H1 (cell line): ENCODE results near the gene IL21R. TPM values are rescaled to one million over a fixed set of nuclear protein-coding genes. Genes with fewer than 3 reads are reported as not detected.

Experiments used
- ASH2L ChIP-seq: fragments of 200-600, 300-600 bp; sonication (generic); IDR thresholded peaks from one replicate; pipeline ENCODE4 v1.7.1; 2017; ENCODE audit warnings: low read length
- BCL11A ChIP-seq, 2 experiments: IDR thresholded peaks; one replicate each; pipeline ENCODE4 v1.6.1; 2011; ENCODE audit warnings: low read depth in 2 of 2, low read length in 2 of 2, mild to moderate bottlenecking in 2 of 2
- BRCA1 ChIP-seq: IDR thresholded peaks from 2 replicates; pipeline ENCODE4 v1.6.1; 2012; ENCODE audit warnings: low read depth, low read length, improper control_type of control experiment
- CHD2 ChIP-seq: IDR thresholded peaks from 2 replicates; pipeline ENCODE4 v1.6.1; 2012; ENCODE audit warnings: low read length, improper control_type of control experiment
- CHD7 ChIP-seq: fragments of 300-600 bp; sonication (generic); IDR thresholded peaks from 2 replicates; pipeline ENCODE4 v1.7.1; 2012; ENCODE audit warnings: low read length, moderate library complexity, mild to moderate bottlenecking, inconsistent platforms; ENCODE audit not compliant: insufficient replicate concordance
- CREB1 ChIP-seq: IDR thresholded peaks from 2 replicates; pipeline ENCODE4 v1.6.1; 2012; ENCODE audit warnings: inconsistent platforms
- JUND ChIP-seq: IDR thresholded peaks from 2 replicates; pipeline ENCODE4 v1.6.1; 2011; ENCODE audit warnings: mild to moderate bottlenecking, improper control_type of control experiment, low read length
- PHF8 ChIP-seq: fragments of 200-600 bp; sonication (generic); conservative IDR thresholded peaks from 2 replicates; pipeline ENCODE4 v1.7.1; 2012; ENCODE audit warnings: low read depth, mild to moderate bottlenecking, inconsistent platforms, low read length, moderate library complexity
- RAD21 ChIP-seq, 2 experiments: IDR thresholded peaks in 1 of 2; conservative IDR thresholded peaks in 1 of 2; 2 replicates each; pipeline ENCODE4 v1.6.1; 2011; ENCODE audit warnings: low read depth in 2 of 2, low read length in 2 of 2, improper control_type of control experiment in 1 of 2, inconsistent platforms in 1 of 2, mild to moderate bottlenecking in 1 of 2, moderate library complexity in 1 of 2
- SAP30 ChIP-seq: fragments of 300-600 bp; sonication (generic); IDR thresholded peaks from 2 replicates; pipeline ENCODE4 v1.7.1; 2012; ENCODE audit warnings: low read length, moderate library complexity, mild to moderate bottlenecking, inconsistent platforms; ENCODE audit not compliant: insufficient read depth, insufficient replicate concordance
- SUZ12 ChIP-seq: fragments of 200-600 bp; sonication (generic); IDR thresholded peaks from 2 replicates; pipeline ENCODE4 v1.6.1; 2012; ENCODE audit warnings: mild to moderate bottlenecking, inconsistent platforms, low read length, moderate library complexity, mixed read lengths
- TCF12 ChIP-seq: IDR thresholded peaks from 2 replicates; pipeline ENCODE4 v1.6.1; 2011; ENCODE audit warnings: low read depth, mild to moderate bottlenecking, low read length
- polyA plus RNA-seq, 7 experiments: library from polyadenylated mRNA; depleted of rRNA in 3 of 7; stranded (reverse) in 5 of 7; unstranded in 2 of 7; fragments of >200 nt in 5 of 7; fragments of 200-250 nt in 2 of 7; gene quantifications; 1 replicate in 5 of 7; 2 replicates in 1 of 7; 4 replicates in 1 of 7; pipeline versions ENCODE4 v1.2.1 to v1.2.3, GENCODE V29; 2011 to 2013; ENCODE audit warnings: missing spikeins in 2 of 7, mixed read lengths in 2 of 7
- total RNA-seq: library from RNA; stranded (reverse); fragmentation: NEBNext Ultra II Directional; extraction: Animal tissue kit (Norgen Biotek cat#: 25700); gene quantifications from 2 replicates; pipeline ENCODE4 v1.2.1, GENCODE V29; 2021

IL21R gene
- total and polyA plus RNA-seq, 2 of the 8 experiments (the other 6 are each of a cell fraction or from before 2014, with no cell fraction given) = 0.34 to 0.70 TPM

DNA sequence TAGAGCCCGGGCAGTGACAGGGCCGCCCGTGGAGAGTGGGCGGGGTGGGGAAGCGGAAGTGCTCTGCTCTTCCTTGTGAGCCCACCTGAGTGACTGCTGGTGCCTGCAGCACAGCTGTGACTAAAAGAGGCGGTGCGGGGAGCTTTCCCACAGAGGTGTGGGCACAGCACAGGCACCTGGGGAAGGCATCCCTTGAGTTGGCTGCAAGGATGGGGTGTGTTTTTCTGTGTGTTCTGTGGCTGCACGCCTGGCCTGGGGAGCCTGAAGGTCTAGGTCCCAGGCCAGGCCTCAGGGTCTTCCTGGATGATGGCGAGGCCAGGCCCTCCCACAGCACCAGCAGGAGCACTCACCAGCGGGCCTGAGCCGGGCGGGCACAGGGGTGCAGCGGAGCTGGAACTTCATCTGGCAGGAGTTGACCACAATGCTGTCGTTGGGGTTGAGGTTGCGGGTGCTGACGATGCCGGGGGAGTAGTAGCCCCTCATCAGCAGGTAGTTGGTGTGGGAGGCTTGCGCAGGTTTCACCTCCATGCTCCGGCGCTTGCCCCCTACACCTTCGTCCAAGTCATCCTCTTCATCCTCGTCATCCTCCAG, 67.1 kb downstream of the IL21R start (continued):
- TF ChIP-seq CHD7 (no peak), RAD21 (IDR thresholded peaks at IDR 0.05 in 1 of 2, conservative IDR thresholded peaks at IDR 0.05 in 1 of 2; ENCODE audit: low read depth in 2 of 2, low read length in 2 of 2) (no peak), BCL11A (IDR thresholded peaks at IDR 0.05; ENCODE audit: low read depth in 2 of 2, low read length in 2 of 2) (no peak), BRCA1 (no peak), CHD2 (no peak), SAP30 (no peak), TCF12 (no peak), CREB1 (no peak), PHF8 (no peak), SUZ12 (no peak), ASH2L (no peak), JUND (no peak)
- TF ChIP-seq, all 59 proteins: peak for 0
